K562 (cell line): ENCODE measurements around the gene PIGH. TPM values are rescaled to one million over a fixed set of nuclear protein-coding genes. Genes with fewer than 3 reads are reported as not detected.

Experiments used
- ASH1L ChIP-seq: fragments of 450-650 bp; IDR thresholded peaks from 2 replicates; pipeline ENCODE4 v1.6.1; 2018; ENCODE audit warnings: borderline replicate concordance, mild to moderate bottlenecking, low read depth; ENCODE audit not compliant: partially characterized antibody
- CHD4 ChIP-seq: fragments of 200-600 bp; sonication (generic); IDR thresholded peaks from 3 replicates; pipeline ENCODE4 v1.6.1; 2012; ENCODE audit warnings: low read depth, mild to moderate bottlenecking, mixed read lengths, low read length, inconsistent platforms; ENCODE audit not compliant: insufficient read depth, insufficient replicate concordance, poor library complexity, severe bottlenecking
- CUX1 ChIP-seq: fragments of 200-800 bp; sonication (Bioruptor generic); IDR thresholded peaks from 2 replicates; pipeline ENCODE4 v1.6.1; 2016; ENCODE audit warnings: missing genetic modification characterization, missing compliant biosample characterization
- EP300 ChIP-seq: IDR thresholded peaks from 2 replicates; pipeline ENCODE4 v1.6.1; 2012; ENCODE audit warnings: low read length, improper control_type of control experiment
- GTF2E2 ChIP-seq: fragments of 200-800 bp; sonication (Bioruptor generic); IDR thresholded peaks from 2 replicates; pipeline ENCODE4 v1.6.1; 2016; ENCODE audit warnings: missing genetic modification characterization, missing compliant biosample characterization
- KAT2B ChIP-seq: IDR thresholded peaks from one replicate; pipeline ENCODE4 v1.6.1; 2012; ENCODE audit warnings: low read depth, mild to moderate bottlenecking, control low read depth, inconsistent platforms, low read length, moderate library complexity
- KDM1A ChIP-seq, 2 experiments: fragments of 450-650 bp; IDR thresholded peaks; 2 replicates each; pipeline ENCODE4 v1.6.1; 2016; ENCODE audit warnings: mild to moderate bottlenecking in 2 of 2
- KLF6 ChIP-seq: fragments of 250-450 bp; sonication (Bioruptor Pico); IDR thresholded peaks from 2 replicates; pipeline ENCODE4 v1.4.0; 2020; ENCODE audit warnings: mild to moderate bottlenecking, moderate library complexity, borderline replicate concordance
- NFATC3 ChIP-seq: fragments of 450-650 bp; IDR thresholded peaks from 2 replicates; pipeline ENCODE4 v1.6.1; 2017; ENCODE audit warnings: mild to moderate bottlenecking
- NFIX ChIP-seq: fragments of 250-450 bp; sonication (Bioruptor Pico); IDR thresholded peaks from 2 replicates; pipeline ENCODE4 v1.4.0; 2020; ENCODE audit warnings: low read depth, mild to moderate bottlenecking, moderate library complexity
- NFRKB ChIP-seq: fragments of 450-650 bp; IDR thresholded peaks from 2 replicates; pipeline ENCODE4 v1.6.1; 2016; ENCODE audit warnings: low read depth
- POLR3A ChIP-seq: IDR thresholded peaks from 2 replicates; pipeline ENCODE4 v1.6.1; 2011; ENCODE audit warnings: borderline replicate concordance, mild to moderate bottlenecking, moderate library complexity; ENCODE audit not compliant: insufficient read length, insufficient read depth; ENCODE audit errors: extremely low read depth
- SLC30A9 ChIP-seq: fragments of 250-450 bp; sonication (Bioruptor Pico); IDR thresholded peaks from 2 replicates; pipeline ENCODE4 v1.8.0; 2022; ENCODE audit warnings: mild to moderate bottlenecking, moderate library complexity
- ZFPM2 ChIP-seq: fragments of 250-450 bp; sonication (Bioruptor Pico); IDR thresholded peaks from 2 replicates; pipeline ENCODE4 v1.5.1; 2022; ENCODE audit warnings: mild to moderate bottlenecking
- ZNF184 ChIP-seq: sonication (generic); formaldehyde crosslinking; IDR thresholded peaks from 2 replicates; pipeline ENCODE4 v1.5.0; 2020; ENCODE audit warnings: missing genetic modification reagents
- ZNF224 ChIP-seq: sonication (generic); formaldehyde crosslinking; IDR thresholded peaks from 2 replicates; pipeline ENCODE4 v1.8.0; 2022; ENCODE audit warnings: mild to moderate bottlenecking, missing genetic modification reagents
- ZNF3 ChIP-seq: fragments of 250-450 bp; sonication (Bioruptor Pico); IDR thresholded peaks from 2 replicates; pipeline ENCODE4 v1.5.0; 2021; ENCODE audit warnings: mild to moderate bottlenecking, moderate library complexity
- ZNF512 ChIP-seq: IDR thresholded peaks from 2 replicates; pipeline ENCODE4 v1.6.1; 2016; ENCODE audit warnings: missing genetic modification characterization, missing compliant biosample characterization
- ZNF740 ChIP-seq, 3 experiments: fragments of 200-800 bp in 1 of 3; sonication (Bioruptor generic) in 1 of 3; sonication (generic) in 1 of 3; formaldehyde crosslinking in 1 of 3; IDR thresholded peaks; 2 replicates each; pipeline versions ENCODE4 v1.6.1 to v1.8.0; 2016 to 2022; ENCODE audit warnings: mild to moderate bottlenecking in 2 of 3, missing compliant biosample characterization in 2 of 3, missing genetic modification characterization in 2 of 3, missing genetic modification reagents in 1 of 3
- ZNF764 ChIP-seq: fragments of 250-450 bp; sonication (Bioruptor Pico); IDR thresholded peaks from 2 replicates; pipeline ENCODE4 v1.4.0; 2020; ENCODE audit warnings: low read depth, mild to moderate bottlenecking, moderate library complexity
- polyA plus RNA-seq, 8 experiments: library from polyadenylated mRNA; depleted of rRNA in 4 of 8; stranded (reverse) in 5 of 8; unstranded in 3 of 8; fragments of >200 nt; fragmentation: Nextera tagmentation in 2 of 8; fragmentation: Illumina TruSeq in 1 of 8; extraction: Ambion mirVana in 2 of 8; extraction: Trizol in 1 of 8; gene quantifications; 2 replicates each; pipeline versions ENCODE4 v1.2.1 to v1.2.3, GENCODE V29; 2011 to 2014; ENCODE audit warnings: inconsistent platforms in 1 of 8, missing spikeins in 1 of 8
- total RNA-seq, 7 experiments: library from RNA; depleted of rRNA in 6 of 7; stranded (reverse); fragments of >200 nt in 6 of 7; fragmentation: Illumina TruSeq in 2 of 7; extraction: Trizol in 2 of 7; gene quantifications; 2 replicates each; pipeline versions ENCODE4 v1.2.1 to v1.2.3, GENCODE V29; 2011 to 2021; ENCODE audit warnings: low replicate concordance in 1 of 7

Gene PIGH
- total and polyA plus RNA-seq, 9 of the 15 experiments (the other 6 are each of a cell fraction or from before 2014, with no cell fraction given): 21.1 to 53.4 (median 24.7) TPM

- no peak for TF ChIP-seq CUX1
- no peak for TF ChIP-seq CHD4
- TF ChIP-seq ZNF3 (CRISPR knock-in tag): no peak
- no peak for TF ChIP-seq KAT2B
- no peak for TF ChIP-seq KDM1A (IDR thresholded peaks at IDR 0.05)
- TF ChIP-seq NFRKB: no peak
- no peak for TF ChIP-seq NFATC3
- no peak for TF ChIP-seq ASH1L
- TF ChIP-seq ZNF740 (CRISPR knock-in tag; IDR thresholded peaks at IDR 0.05): no peak
- TF ChIP-seq ZNF740 (tag; IDR thresholded peaks at IDR 0.05): no peak
- TF ChIP-seq ZNF184 (CRISPR knock-in tag): no peak
- no peak for TF ChIP-seq POLR3A
- TF ChIP-seq EP300: no peak
- no peak for TF ChIP-seq ZNF224 (CRISPR knock-in tag)
- TF ChIP-seq KLF6 (CRISPR knock-in tag): no peak
- no peak for TF ChIP-seq ZNF512
- no peak for TF ChIP-seq GTF2E2 (tag)
- TF ChIP-seq NFIX (CRISPR knock-in tag): no peak
- TF ChIP-seq ZFPM2 (CRISPR knock-in tag): no peak
- TF ChIP-seq SLC30A9 (CRISPR knock-in tag): no peak
- no peak for TF ChIP-seq ZNF764 (CRISPR knock-in tag)
These were observed at the start of gene PIGH (continued) for GRCh38 chr14:67599698-67600561.
